HG02763 (cell line): ENCODE measurements around the gene KIF14.
"Not testable (repeated sequence)": the region's sequence is repeated elsewhere in the genome, so short reads cannot be mapped to it uniquely, and the experiment has no call there.

Experiments
- ATAC-seq: cut with Tn5 transposase; IDR thresholded peaks from one replicate; pipeline ENCODE4 v1.9.1; 2021; ENCODE audit warnings: mild to moderate bottlenecking, moderate library complexity; ENCODE audit not compliant: unreplicated experiment

KIF14 gene

GRCh38 chr1:200634261-200635122 is 13.9 kb upstream of the KIF14 start:
- ATAC-seq = no peak

GRCh38 chr1:200631375-200631774 is 10.8 kb upstream of the KIF14 start:
- no peak for ATAC-seq

- ATAC-seq = not testable (repeated sequence)
Observed at GRCh38 chr1:200630515-200630899, 10.0 kb upstream of the KIF14 start.

- ATAC-seq = no peak
Observed at GRCh38 chr1:200629876-200630514, 9.4 kb upstream of the KIF14 start.

- ATAC-seq = peak; percentile 65
Observed at GRCh38 chr1:200628223-200628881, 7.8 kb upstream of the KIF14 start.

- no peak for ATAC-seq
Observed at GRCh38 chr1:200627575-200628222, 7.1 kb upstream of the KIF14 start.

- ATAC-seq = no peak
Observed at GRCh38 chr1:200626853-200627534, 6.4 kb upstream of the KIF14 start.

- no peak for ATAC-seq
Observed at GRCh38 chr1:200625381-200625824, 4.9 kb upstream of the KIF14 start.

- no peak for ATAC-seq
Observed at GRCh38 chr1:200624679-200625335, 4.3 kb upstream of the KIF14 start.

GRCh38 chr1:200619894-200620272 is 668 bp downstream of the KIF14 start:
- ATAC-seq = no peak

GRCh38 chr1:200610846-200611245 is 9.7 kb downstream of the KIF14 start:
- no peak for ATAC-seq

GRCh38 chr1:200602632-200603031 is 17.9 kb downstream of the KIF14 start:
- ATAC-seq = no peak

- no peak for ATAC-seq
Observed at GRCh38 chr1:200590001-200590400, 30.6 kb downstream of the KIF14 start.

- no peak for ATAC-seq
Observed at GRCh38 chr1:200588698-200589097, 31.9 kb downstream of the KIF14 start.

GRCh38 chr1:200564319-200564718 is 56.2 kb downstream of the KIF14 start:
- no peak for ATAC-seq

GRCh38 chr1:200561856-200562214 is 58.7 kb downstream of the KIF14 start:
- ATAC-seq = peak; percentile 20

- ATAC-seq = no peak
Observed at GRCh38 chr1:200558866-200559459, 61.6 kb downstream of the KIF14 start.

GRCh38 chr1:200556002-200556401 is 64.5 kb downstream of the KIF14 start:
- no peak for ATAC-seq

GRCh38 chr1:200552737-200553136 is 67.8 kb downstream of the KIF14 start:
- not testable (repeated sequence) for ATAC-seq

- no peak for ATAC-seq
Observed at GRCh38 chr1:200550367-200550766, 70.2 kb downstream of the KIF14 start.
